SK-N-SH treated with all-trans-retinoic acid at 6 μM for 48 hours (cell line): Measurements from ENCODE around the gene PRKCZ.
A peak's percentile ranks its signal among the peaks of the same experiment; 100 is the strongest.

Source experiments
- ATAC-seq: fragments of 200-7000 bp; cut with Tn5 transposase; 3 replicates; pipeline ENCODE4 v1.9.1; 2020; ENCODE audit warnings: mild to moderate bottlenecking, moderate library complexity
- ARNTL ChIP-seq: fragments of 450-650 bp; formaldehyde crosslinking; IDR thresholded peaks from 2 replicates; pipeline ENCODE4 v1.5.0; 2020; ENCODE audit warnings: low read depth, mild to moderate bottlenecking, moderate library complexity, borderline replicate concordance
- BACH2 ChIP-seq: fragments of 250-450 bp; sonication (Bioruptor Pico); IDR thresholded peaks from 2 replicates; pipeline ENCODE4 v1.9.0; 2021; ENCODE audit warnings: mild to moderate bottlenecking, borderline replicate concordance
- CREB5 ChIP-seq: fragments of 250-450 bp; sonication (Bioruptor Pico); IDR thresholded peaks from 2 replicates; pipeline ENCODE4 v1.5.1; 2020; ENCODE audit warnings: low read depth, mild to moderate bottlenecking, moderate library complexity
- CSDC2 ChIP-seq: fragments of 250-450 bp; sonication (Bioruptor Pico); IDR thresholded peaks from 2 replicates; pipeline ENCODE4 v1.5.0; 2020; ENCODE audit warnings: mild to moderate bottlenecking, moderate library complexity
- CSRNP3 ChIP-seq: fragments of 250-450 bp; sonication (Bioruptor Pico); IDR thresholded peaks from 2 replicates; pipeline ENCODE4 v1.5.1; 2021; ENCODE audit warnings: mild to moderate bottlenecking, moderate library complexity
- ESRRG ChIP-seq: fragments of 250-450 bp; sonication (Bioruptor Pico); IDR thresholded peaks from 2 replicates; pipeline ENCODE4 v1.6.1; 2021; ENCODE audit warnings: mild to moderate bottlenecking
- GLIS3 ChIP-seq: fragments of 250-450 bp; sonication (Bioruptor Pico); IDR thresholded peaks from 2 replicates; pipeline ENCODE4 v1.5.0; 2020; ENCODE audit warnings: mild to moderate bottlenecking, moderate library complexity
- ISL1 ChIP-seq: fragments of 250-450 bp; sonication (Bioruptor Pico); IDR thresholded peaks from 2 replicates; pipeline ENCODE4 v2.1.2; 2022; ENCODE audit warnings: mild to moderate bottlenecking, moderate library complexity
- OSR1 ChIP-seq: fragments of 250-450 bp; sonication (Bioruptor Pico); IDR thresholded peaks from 2 replicates; pipeline ENCODE4 v1.8.0; 2022; ENCODE audit warnings: moderate library complexity, mild to moderate bottlenecking, inconsistent platforms
- PATZ1 ChIP-seq: fragments of 250-450 bp; sonication (Bioruptor Pico); IDR thresholded peaks from 2 replicates; pipeline ENCODE4 v1.8.0; 2020; ENCODE audit warnings: mild to moderate bottlenecking, moderate library complexity, borderline replicate concordance
- PPARA ChIP-seq: fragments of 250-450 bp; sonication (Bioruptor Pico); IDR thresholded peaks from 2 replicates; pipeline ENCODE4 v1.5.0; 2020; ENCODE audit warnings: mild to moderate bottlenecking, borderline replicate concordance
- RARB ChIP-seq: fragments of 250-450 bp; sonication (Bioruptor Pico); IDR thresholded peaks from 2 replicates; pipeline ENCODE4 v1.8.0; 2021; ENCODE audit warnings: mild to moderate bottlenecking, moderate library complexity
- SNAI2 ChIP-seq: fragments of 250-450 bp; sonication (Bioruptor Pico); IDR thresholded peaks from 2 replicates; pipeline ENCODE4 v1.5.0; 2020; ENCODE audit warnings: mild to moderate bottlenecking, moderate library complexity
- TCF4 ChIP-seq: fragments of 250-450 bp; sonication (Bioruptor Pico); IDR thresholded peaks from 2 replicates; pipeline ENCODE4 v1.8.0; 2021; ENCODE audit warnings: mild to moderate bottlenecking, moderate library complexity, borderline replicate concordance
- TOX ChIP-seq: fragments of 250-450 bp; sonication (Bioruptor Pico); IDR thresholded peaks from 2 replicates; pipeline ENCODE4 v1.8.0; 2021; ENCODE audit warnings: mild to moderate bottlenecking, moderate library complexity, borderline replicate concordance
- ZFP3 ChIP-seq: fragments of 250-450 bp; sonication (Bioruptor Pico); IDR thresholded peaks from 2 replicates; pipeline ENCODE4 v1.5.0; 2020; ENCODE audit warnings: mild to moderate bottlenecking, moderate library complexity
- ZFP30 ChIP-seq: fragments of 450-650 bp; formaldehyde crosslinking; IDR thresholded peaks from 2 replicates; pipeline ENCODE4 v1.5.0; 2022; ENCODE audit warnings: mild to moderate bottlenecking, moderate library complexity
- ZNF70 ChIP-seq: fragments of 450-650 bp; formaldehyde crosslinking; IDR thresholded peaks from 2 replicates; pipeline ENCODE4 v1.5.0; 2020; ENCODE audit warnings: mild to moderate bottlenecking, moderate library complexity
- ZNF8 ChIP-seq: fragments of 450-650 bp; formaldehyde crosslinking; IDR thresholded peaks from 2 replicates; pipeline ENCODE4 v1.5.0; 2020; ENCODE audit warnings: mild to moderate bottlenecking, moderate library complexity
- TF ChIP-seq, protein P1 (sequence below): fragments of 250-450 bp; sonication (Bioruptor Pico); IDR thresholded peaks from 2 replicates; pipeline ENCODE4 v1.8.0; 2021; ENCODE audit warnings: low read depth, mild to moderate bottlenecking, moderate library complexity, borderline replicate concordance

Gene PRKCZ

DNA sequence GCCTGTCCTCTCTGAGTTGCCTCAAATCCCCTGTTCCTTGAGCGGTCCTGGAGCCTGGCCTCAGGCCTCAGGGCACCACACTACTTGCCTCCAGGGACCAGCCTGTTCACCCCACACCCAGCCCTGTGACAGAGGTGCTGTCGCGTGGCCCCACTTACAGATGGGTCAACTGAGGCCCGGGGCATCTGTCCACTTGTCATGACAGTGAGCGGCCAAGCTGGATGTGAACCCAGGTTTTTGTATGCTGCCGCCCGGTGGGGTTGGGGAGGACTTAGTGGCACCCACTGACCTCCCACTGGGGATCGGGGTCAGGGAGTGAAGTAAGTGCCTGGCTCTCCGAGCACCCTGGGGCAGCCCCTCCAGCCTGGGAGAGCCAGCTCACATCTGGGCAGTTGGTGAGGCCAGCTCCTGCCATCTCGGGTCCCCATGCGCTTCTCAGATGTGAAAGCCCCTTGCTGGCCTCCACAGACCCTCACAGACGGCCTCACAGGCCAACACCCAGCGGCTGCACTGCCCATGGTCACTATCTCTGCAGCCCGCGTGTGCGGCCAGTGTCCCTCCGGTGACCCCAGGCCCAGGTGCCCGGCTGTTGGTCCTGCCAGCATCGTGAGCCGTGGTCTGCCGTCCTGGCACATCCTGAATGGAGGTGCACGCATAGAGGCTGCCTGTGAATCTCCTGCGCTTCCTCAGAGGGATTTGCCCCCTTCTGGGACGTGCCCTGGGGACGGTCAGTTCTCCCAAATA is 153.6 kb downstream of the PRKCZ start:
- ATAC-seq: no peak
- TF ChIP-seq CREB5 (CRISPR knock-in tag): no peak
- no peak for TF ChIP-seq ZNF8 (CRISPR knock-in tag)

DNA sequence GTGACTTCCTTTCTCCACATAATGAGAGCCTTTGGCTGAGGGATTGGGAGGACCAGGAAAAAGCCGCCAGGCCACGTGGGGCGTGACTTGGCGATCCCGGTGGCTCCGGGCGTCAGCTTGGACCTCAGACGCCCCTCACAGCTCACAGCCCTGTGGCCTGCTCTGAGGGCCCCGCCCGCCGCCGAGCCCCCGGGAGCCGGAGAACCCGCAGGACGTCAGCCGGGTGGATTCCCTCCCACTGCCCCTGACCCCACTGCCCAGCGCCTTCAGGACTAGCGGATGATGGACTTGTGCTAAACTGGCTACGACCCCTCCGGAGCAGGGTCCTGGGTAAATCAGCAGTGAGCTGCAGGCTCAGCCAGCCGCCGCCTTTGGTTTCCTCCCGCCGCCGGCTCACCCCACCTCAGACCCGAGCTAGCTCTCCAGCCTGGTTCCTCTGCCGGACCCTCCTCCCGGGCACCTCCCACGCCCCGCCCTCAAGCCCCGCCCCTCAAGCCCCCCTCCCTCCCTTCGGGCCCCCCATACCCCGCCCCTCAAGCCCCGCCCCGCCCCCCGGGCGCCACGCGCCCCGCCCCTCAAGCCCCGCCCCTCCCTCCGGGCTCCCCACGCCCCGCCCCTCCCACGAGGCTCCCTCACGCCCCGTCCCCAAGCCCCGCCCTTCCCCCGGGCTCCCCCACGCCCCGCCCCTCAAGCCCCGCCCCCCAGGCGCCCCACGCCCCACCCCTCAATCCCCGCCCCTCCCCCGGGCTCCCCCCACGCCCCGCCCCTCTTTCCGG is 154.4 kb downstream of the PRKCZ start:
- no peak for TF ChIP-seq ZFP3 (CRISPR knock-in tag)
- TF ChIP-seq CSRNP3 (CRISPR knock-in tag): no peak
- TF ChIP-seq OSR1 (CRISPR knock-in tag): no peak
- no peak for TF ChIP-seq ZNF8 (CRISPR knock-in tag)
- no peak for TF ChIP-seq ZFP30 (CRISPR knock-in tag)
- TF ChIP-seq TOX (CRISPR knock-in tag): no peak
- TF ChIP-seq GLIS3 (CRISPR knock-in tag): no peak
- no peak for TF ChIP-seq ZNF70
- no peak for TF ChIP-seq CSDC2 (CRISPR knock-in tag)
- TF ChIP-seq ISL1 (CRISPR knock-in tag): no peak
- no peak for TF ChIP-seq PPARA (CRISPR knock-in tag)
- no peak for TF ChIP-seq ESRRG (CRISPR knock-in tag)
- TF ChIP-seq, protein P1, sequence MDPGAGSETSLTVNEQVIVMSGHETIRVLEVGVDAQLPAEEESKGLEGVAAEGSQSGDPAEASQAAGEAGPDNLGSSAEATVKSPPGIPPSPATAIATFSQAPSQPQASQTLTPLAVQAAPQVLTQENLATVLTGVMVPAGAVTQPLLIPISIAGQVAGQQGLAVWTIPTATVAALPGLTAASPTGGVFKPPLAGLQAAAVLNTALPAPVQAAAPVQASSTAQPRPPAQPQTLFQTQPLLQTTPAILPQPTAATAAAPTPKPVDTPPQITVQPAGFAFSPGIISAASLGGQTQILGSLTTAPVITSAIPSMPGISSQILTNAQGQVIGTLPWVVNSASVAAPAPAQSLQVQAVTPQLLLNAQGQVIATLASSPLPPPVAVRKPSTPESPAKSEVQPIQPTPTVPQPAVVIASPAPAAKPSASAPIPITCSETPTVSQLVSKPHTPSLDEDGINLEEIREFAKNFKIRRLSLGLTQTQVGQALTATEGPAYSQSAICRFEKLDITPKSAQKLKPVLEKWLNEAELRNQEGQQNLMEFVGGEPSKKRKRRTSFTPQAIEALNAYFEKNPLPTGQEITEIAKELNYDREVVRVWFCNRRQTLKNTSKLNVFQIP (CRISPR knock-in tag): no peak
- no peak for TF ChIP-seq RARB (CRISPR knock-in tag)
- no peak for TF ChIP-seq PATZ1 (CRISPR knock-in tag)
- TF ChIP-seq BACH2 (CRISPR knock-in tag): no peak
- TF ChIP-seq SNAI2 (CRISPR knock-in tag): no peak
- TF ChIP-seq TCF4 (CRISPR knock-in tag): no peak
- TF ChIP-seq, all 23 proteins: peak for 0
- peak; percentile 75 for ATAC-seq

DNA sequence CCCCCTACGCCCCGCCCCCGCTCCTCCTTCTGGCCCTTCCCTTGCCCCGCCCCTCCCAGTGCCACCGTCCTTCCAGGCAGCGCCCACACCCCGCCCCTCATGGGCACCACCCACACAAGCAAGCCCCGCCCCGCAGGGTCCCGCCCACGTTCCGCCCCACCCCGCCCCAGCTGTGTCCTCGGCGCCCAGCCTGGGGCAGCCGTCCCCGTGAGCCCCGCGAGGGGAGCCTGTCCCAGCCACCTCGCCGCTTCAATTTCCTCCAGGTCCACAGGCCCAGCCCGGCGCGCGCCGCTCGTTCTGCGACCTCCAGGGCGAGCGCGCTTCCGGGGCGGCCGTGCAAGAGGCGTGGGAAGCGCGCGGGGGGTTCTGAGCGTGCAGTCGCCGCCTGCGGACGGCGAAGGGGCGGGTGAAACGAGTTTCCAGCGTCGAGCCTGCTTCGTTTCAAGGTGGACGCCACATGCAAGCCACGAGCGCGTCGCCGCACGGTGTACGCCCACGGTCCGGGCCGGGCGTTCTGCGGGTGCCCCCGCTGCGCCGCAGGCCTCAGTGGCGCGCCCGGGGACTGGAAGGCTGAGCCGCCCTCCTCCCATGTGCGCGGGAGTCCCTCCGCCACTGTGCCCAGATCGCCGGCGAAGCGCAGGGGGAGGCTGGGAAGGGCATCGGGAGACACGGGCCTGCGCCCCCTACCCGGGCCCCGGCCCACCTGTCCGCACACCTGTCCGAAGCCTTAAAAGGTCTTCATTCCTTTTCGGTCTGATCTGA is 155.2 kb downstream of the PRKCZ start:
- peak; percentile 81 for ATAC-seq
- TF ChIP-seq CSRNP3 (CRISPR knock-in tag): no peak
- no peak for TF ChIP-seq CREB5 (CRISPR knock-in tag)
- TF ChIP-seq, protein P1 (CRISPR knock-in tag): no peak
- no peak for TF ChIP-seq ZNF70
- TF ChIP-seq PPARA (CRISPR knock-in tag): no peak
- TF ChIP-seq RARB (CRISPR knock-in tag): no peak
- TF ChIP-seq ARNTL: no peak
- TF ChIP-seq ISL1 (CRISPR knock-in tag): no peak
- no peak for TF ChIP-seq ESRRG (CRISPR knock-in tag)
- no peak for TF ChIP-seq BACH2 (CRISPR knock-in tag)
- TF ChIP-seq TOX (CRISPR knock-in tag): no peak
- TF ChIP-seq ZFP3 (CRISPR knock-in tag): no peak
- TF ChIP-seq PATZ1 (CRISPR knock-in tag): no peak
- no peak for TF ChIP-seq CSDC2 (CRISPR knock-in tag)
